ENCODE data around the gene CELSR1.
"Not testable (repeated sequence)": the region's sequence is repeated elsewhere in the genome, so short reads cannot be mapped to it uniquely, and the experiment has no call there.

DNA sequence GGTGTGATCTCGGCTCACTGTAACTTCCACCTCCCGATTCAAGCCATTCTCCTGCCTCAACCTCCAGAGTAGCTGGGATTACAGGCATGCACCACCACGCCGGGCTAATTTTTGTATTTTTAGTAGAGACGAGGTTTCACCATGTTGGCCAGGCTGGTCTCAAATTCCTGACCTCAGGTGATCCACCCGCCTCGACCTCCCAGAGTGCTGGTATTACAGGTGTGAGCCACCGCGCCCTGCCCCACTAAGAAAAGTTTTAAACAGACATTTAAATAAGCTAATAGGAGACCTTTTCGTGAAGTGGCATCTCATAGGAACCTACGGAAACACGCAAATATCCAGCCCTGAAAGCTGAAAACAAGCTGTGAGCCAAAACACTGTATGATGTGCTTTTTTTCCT lies 36.2 kb downstream of the CELSR1 start:
- not testable (repeated sequence) for TF ChIP-seq CTCF (IDR thresholded peaks at IDR 0.05); ZFX (IDR thresholded peaks at IDR 0.05; ENCODE audit: borderline replicate concordance)

Data from 22Rv1 (cell line).